Measurements from ENCODE around the gene CNIH2. TPM values are rescaled to one million over a fixed set of nuclear protein-coding genes. Genes with fewer than 3 reads are reported as not detected.
A peak's percentile ranks its signal among the peaks of the same experiment; 100 is the strongest.

The CNIH2 gene
- total and polyA plus RNA-seq, 2 of the 13 experiments (the other 11 are each of a cell fraction or from before 2014, with no cell fraction given) = 0.60 to 0.69 TPM

GRCh38 chr11:66311965-66312548, 34.1 kb downstream of the CNIH2 start (continued):
- TF ChIP-seq ZNF800 (CRISPR knock-in tag; IDR thresholded peaks at IDR 0.05) (peak; percentile 66), PAWR (CRISPR knock-in tag; IDR thresholded peaks at IDR 0.05; ENCODE audit: borderline replicate concordance) (no peak), GRHL1 (CRISPR knock-in tag; conservative IDR thresholded peaks at IDR 0.05) (no peak), CREB3 (CRISPR knock-in tag; IDR thresholded peaks at IDR 0.05) (no peak; the same call in 1 of the 2 replicates), CERS6 (CRISPR knock-in tag; IDR thresholded peaks at IDR 0.05) (no peak), PRPF4 (IDR thresholded peaks at IDR 0.05; ENCODE audit: low read depth, low read length, poor library complexity, severe bottlenecking) (no peak), KDM4B (CRISPR knock-in tag; IDR thresholded peaks at IDR 0.05) (no peak), ZNF788 (CRISPR knock-in tag; IDR thresholded peaks at IDR 0.05; ENCODE audit: borderline replicate concordance) (peak; percentile 68; the same call in 1 of the 2 replicates), ZBTB4 (CRISPR knock-in tag; IDR thresholded peaks at IDR 0.05; ENCODE audit: borderline replicate concordance) (0 out of 2 replicates have a peak, but pooled peaks have one; percentile 48), RFXANK (CRISPR knock-in tag; IDR thresholded peaks at IDR 0.05) (no peak), ZNF879 (CRISPR knock-in tag; IDR thresholded peaks at IDR 0.05) (no peak), NBN (conservative IDR thresholded peaks at IDR 0.05) (no peak), ZNF704 (CRISPR knock-in tag; IDR thresholded peaks at IDR 0.05; ENCODE audit: borderline replicate concordance) (0 out of 2 replicates have a peak, but pooled peaks have one; percentile 46), PLSCR1 (CRISPR knock-in tag; IDR thresholded peaks at IDR 0.05; ENCODE audit: borderline replicate concordance) (no peak), GPBP1L1 (CRISPR knock-in tag; IDR thresholded peaks at IDR 0.05) (no peak), RBFOX2 (IDR thresholded peaks at IDR 0.05; ENCODE audit: low read depth, low read length) (peak; percentile 58)

Measured in HepG2 (cell line).